ENCODE results near the gene NBEA. TPM values are rescaled to one million over a fixed set of nuclear protein-coding genes. Genes with fewer than 3 reads are reported as not detected.

The NBEA gene
- total and polyA plus RNA-seq, 8 donors, result 1.6 to 36.0 (median 7.7) TPM

DNA sequence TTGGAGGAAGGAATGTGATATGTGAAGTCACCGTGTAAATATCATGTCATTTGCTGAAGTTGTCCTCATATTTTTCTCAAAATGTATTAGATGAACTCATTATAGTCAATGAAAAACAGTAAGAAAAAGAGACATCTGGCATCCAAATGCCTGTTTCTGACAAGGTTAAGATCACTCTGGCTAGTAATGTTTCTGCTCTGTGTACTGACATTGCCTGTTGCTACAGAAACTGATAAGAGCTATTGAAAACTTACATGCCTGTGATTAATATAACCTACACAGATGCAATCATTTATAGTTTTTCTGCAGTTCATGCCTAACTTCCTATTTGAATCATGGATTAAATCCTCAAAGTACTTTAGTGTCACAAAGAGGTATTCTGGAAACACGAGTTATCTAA, 249.8 kb downstream of the NBEA start:
- intact Hi-C loops (cut with DNase I; ENCODE audit: low total_unique reads), result no loop called here
- Histone ChIP-seq H3K27ac (no peak overlapping the region), H3K9me3 (peaks cover 0 to 8% (median 3%) of the 10 kb centered on the region in 4 donors), H3K36me3 (peaks cover 0 to 9% (median 7%) of the 10 kb centered on the region in 4 donors), H3K27me3 (no peaks in the 10 kb centered on the region), H3K4me3 (no peak overlapping the region), H3K4me1 (no peaks in the 10 kb centered on the region)
- TF ChIP-seq, protein P1, sequence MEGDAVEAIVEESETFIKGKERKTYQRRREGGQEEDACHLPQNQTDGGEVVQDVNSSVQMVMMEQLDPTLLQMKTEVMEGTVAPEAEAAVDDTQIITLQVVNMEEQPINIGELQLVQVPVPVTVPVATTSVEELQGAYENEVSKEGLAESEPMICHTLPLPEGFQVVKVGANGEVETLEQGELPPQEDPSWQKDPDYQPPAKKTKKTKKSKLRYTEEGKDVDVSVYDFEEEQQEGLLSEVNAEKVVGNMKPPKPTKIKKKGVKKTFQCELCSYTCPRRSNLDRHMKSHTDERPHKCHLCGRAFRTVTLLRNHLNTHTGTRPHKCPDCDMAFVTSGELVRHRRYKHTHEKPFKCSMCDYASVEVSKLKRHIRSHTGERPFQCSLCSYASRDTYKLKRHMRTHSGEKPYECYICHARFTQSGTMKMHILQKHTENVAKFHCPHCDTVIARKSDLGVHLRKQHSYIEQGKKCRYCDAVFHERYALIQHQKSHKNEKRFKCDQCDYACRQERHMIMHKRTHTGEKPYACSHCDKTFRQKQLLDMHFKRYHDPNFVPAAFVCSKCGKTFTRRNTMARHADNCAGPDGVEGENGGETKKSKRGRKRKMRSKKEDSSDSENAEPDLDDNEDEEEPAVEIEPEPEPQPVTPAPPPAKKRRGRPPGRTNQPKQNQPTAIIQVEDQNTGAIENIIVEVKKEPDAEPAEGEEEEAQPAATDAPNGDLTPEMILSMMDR (IDR thresholded peaks at IDR 0.05), result no peak
- no peak for TF ChIP-seq EP300 (IDR thresholded peaks at IDR 0.05)
- no peak for TF ChIP-seq POLR2A (IDR thresholded peaks at IDR 0.05)
- TF ChIP-seq POLR2AphosphoS5 (IDR thresholded peaks at IDR 0.05), result no peak
- DNase-seq, result peak in 1 of 2 donors; percentile 36
- WGBS, 5 donors, result 77 to 89% (median 84%) methylated on average over 2 of the region's 2 CpGs

DNA sequence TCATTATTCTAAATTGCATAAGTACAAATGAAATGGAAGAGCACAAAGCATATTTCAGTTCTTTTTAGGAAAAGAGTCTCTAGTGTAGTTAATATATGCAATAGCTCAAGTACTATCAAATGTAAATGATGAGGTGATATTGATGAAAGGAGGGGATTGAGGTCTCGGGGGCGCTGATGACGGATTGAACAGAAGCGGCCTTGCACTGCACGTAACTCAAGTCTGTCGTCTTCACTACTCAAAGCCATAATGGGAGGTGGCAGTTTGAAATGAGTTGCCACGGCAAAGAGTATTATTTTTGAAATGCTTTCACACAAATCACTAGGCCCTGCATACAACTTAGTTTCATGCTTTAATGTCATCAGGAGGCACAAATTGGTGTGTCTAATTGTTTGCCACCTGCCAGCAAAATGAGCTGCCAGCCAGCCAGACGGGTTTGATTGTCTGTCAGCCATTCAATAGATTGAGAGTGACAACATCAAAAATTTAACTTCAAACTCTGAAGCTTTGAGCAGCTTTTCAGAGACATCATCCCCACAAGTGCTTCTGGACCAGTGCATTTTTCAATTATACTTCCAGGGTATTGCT, 256.6 kb downstream of the NBEA start:
- H3K9me3 ChIP-seq, result no peaks in the 10 kb centered on the region
- peaks cover 0 to 14% (median 7%) of the 10 kb centered on the region in 4 donors for H3K36me3 ChIP-seq
- WGBS, 5 donors, result 91 to 96% (median 94%) methylated on average over 8 of the region's 8 CpGs
- no peak for TF ChIP-seq EP300 (IDR thresholded peaks at IDR 0.05)
- H3K27ac ChIP-seq, result no peak overlapping the region
- H3K4me3 ChIP-seq, result no peak overlapping the region
- intact Hi-C loops (cut with DNase I; ENCODE audit: low total_unique reads), result no loop called here
- H3K4me1 ChIP-seq, result no peaks in the 10 kb centered on the region
- H3K27me3 ChIP-seq, result no peaks in the 10 kb centered on the region
- no peak for DNase-seq

DNA sequence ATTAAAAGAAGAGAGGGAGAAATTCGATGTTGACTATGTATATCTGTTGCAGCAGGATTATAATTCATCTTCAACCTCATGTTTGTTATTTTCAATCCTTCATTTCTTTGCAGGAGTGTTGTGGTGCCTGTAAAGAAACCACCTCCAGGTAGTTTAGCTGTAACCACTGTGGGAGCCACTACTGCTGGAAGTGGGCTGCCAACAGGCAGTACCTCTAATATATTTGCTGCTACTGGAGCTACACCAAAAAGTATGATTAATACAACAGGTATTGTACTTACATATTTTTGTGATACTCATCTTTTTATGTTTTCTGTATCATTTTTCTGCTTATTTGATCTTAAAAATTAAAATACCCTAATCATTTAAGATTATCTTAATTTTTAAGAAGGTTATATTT, 266.5 kb downstream of the NBEA start:
- WGBS, 5 donors, result 80 to 93% (median 86%) methylated on average over 1 of the region's 1 CpG
- intact Hi-C loops (cut with DNase I; ENCODE audit: low total_unique reads), result no loop called here
- TF ChIP-seq EP300 (IDR thresholded peaks at IDR 0.05) (no peak), POLR2AphosphoS5 (IDR thresholded peaks at IDR 0.05) (no peak), POLR2A (IDR thresholded peaks at IDR 0.05) (no peak)
- TF ChIP-seq, protein P1 (IDR thresholded peaks at IDR 0.05), result no peak
- Histone ChIP-seq H3K27me3 (no peaks in the 10 kb centered on the region), H3K36me3 (peaks cover 0 to 6% (median 3%) of the 10 kb centered on the region in 4 donors), H3K9me3 (no peaks in the 10 kb centered on the region), H3K4me3 (no peak overlapping the region), H3K4me1 (no peaks in the 10 kb centered on the region), H3K27ac (no peak overlapping the region)
- no peak for DNase-seq

DNA sequence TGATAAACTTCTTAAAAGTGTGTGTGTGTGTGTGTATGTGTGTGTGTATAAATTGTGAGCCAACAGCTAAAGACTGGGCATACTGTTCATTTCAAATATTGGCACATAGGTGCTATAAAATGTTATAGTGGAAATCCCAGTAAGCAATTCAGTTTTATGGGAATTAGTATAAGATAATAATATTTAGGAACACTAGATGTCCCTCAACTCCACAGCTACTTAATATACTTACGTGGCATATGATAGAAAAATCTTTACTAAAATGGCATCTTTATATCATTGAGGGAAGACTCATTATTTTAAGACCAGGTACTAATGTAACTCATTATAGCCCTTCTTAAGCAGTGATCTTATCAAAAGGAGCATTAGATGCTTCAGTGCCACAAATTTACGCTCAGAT, 268.2 kb downstream of the NBEA start:
- Histone ChIP-seq H3K27ac (no peak overlapping the region), H3K36me3 (peaks cover 0 to 6% (median 3%) of the 10 kb centered on the region in 4 donors), H3K9me3 (no peaks in the 10 kb centered on the region), H3K4me1 (no peaks in the 10 kb centered on the region), H3K27me3 (no peaks in the 10 kb centered on the region), H3K4me3 (no peak overlapping the region)
- WGBS, 5 donors, result 57 to 76% (median 65%) methylated on average over 2 of the region's 2 CpGs
- TF ChIP-seq POLR2A (IDR thresholded peaks at IDR 0.05) (no peak), POLR2AphosphoS5 (IDR thresholded peaks at IDR 0.05) (no peak), EP300 (IDR thresholded peaks at IDR 0.05) (no peak)
- TF ChIP-seq, protein P1 (IDR thresholded peaks at IDR 0.05), result no peak
- DNase-seq, result peak in 1 of 2 donors; percentile 10
- intact Hi-C loops (cut with DNase I; ENCODE audit: low total_unique reads), result no loop called here

DNA sequence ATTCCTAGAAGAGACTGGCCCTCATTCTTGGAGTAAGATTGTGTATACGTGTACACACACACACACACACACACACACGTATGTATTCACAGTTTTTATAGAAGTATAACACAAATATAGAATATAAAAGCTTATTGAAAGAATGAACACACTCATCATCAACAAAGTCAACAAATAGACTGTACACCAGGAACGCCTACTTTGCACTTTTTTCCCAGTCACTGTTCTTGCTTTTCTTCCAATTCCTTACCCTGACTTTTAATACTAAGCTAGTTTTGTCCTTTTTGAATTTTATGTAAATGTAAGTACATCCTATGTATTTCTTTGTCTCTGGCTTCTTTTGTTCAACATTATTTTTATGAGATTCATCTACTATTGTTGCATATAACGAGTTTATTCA, 269.9 kb downstream of the NBEA start:
- peaks cover 0 to 6% (median 3%) of the 10 kb centered on the region in 4 donors for H3K36me3 ChIP-seq
- WGBS, 5 donors, result 67 to 83% (median 71%) methylated on average over 4 of the region's 4 CpGs
- H3K27me3 ChIP-seq, result no peaks in the 10 kb centered on the region
- no peaks in the 10 kb centered on the region for H3K4me1 ChIP-seq
- intact Hi-C loops (cut with DNase I; ENCODE audit: low total_unique reads), result no loop called here
- no peaks in the 10 kb centered on the region for H3K9me3 ChIP-seq
- H3K4me3 ChIP-seq, result no peak overlapping the region
- DNase-seq, result no peak
- TF ChIP-seq, protein P1 (IDR thresholded peaks at IDR 0.05), result no peak
- TF ChIP-seq POLR2A (IDR thresholded peaks at IDR 0.05) (no peak), POLR2AphosphoS5 (IDR thresholded peaks at IDR 0.05) (no peak), EP300 (IDR thresholded peaks at IDR 0.05) (no peak)
- no peak overlapping the region for H3K27ac ChIP-seq

Data from stomach (tissue), 9 donors.